ENCODE measurements around the gene SELENON.

The SELENON gene

GRCh38 chr1:25771221-25772114 lies 28.5 kb upstream of the SELENON start:
- no peak for DNase-seq

- no peak for DNase-seq
Measured at GRCh38 chr1:25772164-25772563, 27.8 kb upstream of the SELENON start.

GRCh38 chr1:25772692-25773245 lies 27.2 kb upstream of the SELENON start:
- DNase-seq = no peak

- DNase-seq = no peak
Measured at GRCh38 chr1:25773441-25774125, 26.4 kb upstream of the SELENON start.

- DNase-seq = no peak
Measured at GRCh38 chr1:25774206-25774803, 25.7 kb upstream of the SELENON start.

GRCh38 chr1:25774921-25775771 lies 24.8 kb upstream of the SELENON start:
- peak; percentile 79 for DNase-seq

- DNase-seq = no peak
Measured at GRCh38 chr1:25779388-25779787, 20.6 kb upstream of the SELENON start.

GRCh38 chr1:25779894-25780293 lies 20.1 kb upstream of the SELENON start:
- DNase-seq = no peak

- DNase-seq = no peak
Measured at GRCh38 chr1:25780318-25781129, 19.5 kb upstream of the SELENON start.

GRCh38 chr1:25781130-25781433 lies 18.9 kb upstream of the SELENON start:
- no peak for DNase-seq

- DNase-seq = no peak
Measured at GRCh38 chr1:25782608-25783201, 17.3 kb upstream of the SELENON start.

- DNase-seq = no peak
Measured at GRCh38 chr1:25784575-25785051, 15.4 kb upstream of the SELENON start.

GRCh38 chr1:25785333-25786067 lies 14.5 kb upstream of the SELENON start:
- DNase-seq = no peak

GRCh38 chr1:25786887-25787759 lies 12.9 kb upstream of the SELENON start:
- DNase-seq = no peak

GRCh38 chr1:25787760-25788166 lies 12.2 kb upstream of the SELENON start:
- DNase-seq = no peak

- DNase-seq = no peak
Measured at GRCh38 chr1:25790472-25790871, 9.5 kb upstream of the SELENON start.

GRCh38 chr1:25792115-25792514 lies 7.9 kb upstream of the SELENON start:
- no peak for DNase-seq

- DNase-seq = no peak
Measured at GRCh38 chr1:25793585-25794170, 6.3 kb upstream of the SELENON start.

- DNase-seq = no peak
Measured at GRCh38 chr1:25794325-25794724, 5.7 kb upstream of the SELENON start.
